ENCODE measurements around the gene AGBL4. TPM values are rescaled to one million over a fixed set of nuclear protein-coding genes. Genes with fewer than 3 reads are reported as not detected.

AGBL4 gene
- total and polyA plus RNA-seq, 9 of the 15 experiments (the other 6 are each of a cell fraction or from before 2014, with no cell fraction given): 0.11 TPM; not detected in 7

- TF ChIP-seq, protein P1, sequence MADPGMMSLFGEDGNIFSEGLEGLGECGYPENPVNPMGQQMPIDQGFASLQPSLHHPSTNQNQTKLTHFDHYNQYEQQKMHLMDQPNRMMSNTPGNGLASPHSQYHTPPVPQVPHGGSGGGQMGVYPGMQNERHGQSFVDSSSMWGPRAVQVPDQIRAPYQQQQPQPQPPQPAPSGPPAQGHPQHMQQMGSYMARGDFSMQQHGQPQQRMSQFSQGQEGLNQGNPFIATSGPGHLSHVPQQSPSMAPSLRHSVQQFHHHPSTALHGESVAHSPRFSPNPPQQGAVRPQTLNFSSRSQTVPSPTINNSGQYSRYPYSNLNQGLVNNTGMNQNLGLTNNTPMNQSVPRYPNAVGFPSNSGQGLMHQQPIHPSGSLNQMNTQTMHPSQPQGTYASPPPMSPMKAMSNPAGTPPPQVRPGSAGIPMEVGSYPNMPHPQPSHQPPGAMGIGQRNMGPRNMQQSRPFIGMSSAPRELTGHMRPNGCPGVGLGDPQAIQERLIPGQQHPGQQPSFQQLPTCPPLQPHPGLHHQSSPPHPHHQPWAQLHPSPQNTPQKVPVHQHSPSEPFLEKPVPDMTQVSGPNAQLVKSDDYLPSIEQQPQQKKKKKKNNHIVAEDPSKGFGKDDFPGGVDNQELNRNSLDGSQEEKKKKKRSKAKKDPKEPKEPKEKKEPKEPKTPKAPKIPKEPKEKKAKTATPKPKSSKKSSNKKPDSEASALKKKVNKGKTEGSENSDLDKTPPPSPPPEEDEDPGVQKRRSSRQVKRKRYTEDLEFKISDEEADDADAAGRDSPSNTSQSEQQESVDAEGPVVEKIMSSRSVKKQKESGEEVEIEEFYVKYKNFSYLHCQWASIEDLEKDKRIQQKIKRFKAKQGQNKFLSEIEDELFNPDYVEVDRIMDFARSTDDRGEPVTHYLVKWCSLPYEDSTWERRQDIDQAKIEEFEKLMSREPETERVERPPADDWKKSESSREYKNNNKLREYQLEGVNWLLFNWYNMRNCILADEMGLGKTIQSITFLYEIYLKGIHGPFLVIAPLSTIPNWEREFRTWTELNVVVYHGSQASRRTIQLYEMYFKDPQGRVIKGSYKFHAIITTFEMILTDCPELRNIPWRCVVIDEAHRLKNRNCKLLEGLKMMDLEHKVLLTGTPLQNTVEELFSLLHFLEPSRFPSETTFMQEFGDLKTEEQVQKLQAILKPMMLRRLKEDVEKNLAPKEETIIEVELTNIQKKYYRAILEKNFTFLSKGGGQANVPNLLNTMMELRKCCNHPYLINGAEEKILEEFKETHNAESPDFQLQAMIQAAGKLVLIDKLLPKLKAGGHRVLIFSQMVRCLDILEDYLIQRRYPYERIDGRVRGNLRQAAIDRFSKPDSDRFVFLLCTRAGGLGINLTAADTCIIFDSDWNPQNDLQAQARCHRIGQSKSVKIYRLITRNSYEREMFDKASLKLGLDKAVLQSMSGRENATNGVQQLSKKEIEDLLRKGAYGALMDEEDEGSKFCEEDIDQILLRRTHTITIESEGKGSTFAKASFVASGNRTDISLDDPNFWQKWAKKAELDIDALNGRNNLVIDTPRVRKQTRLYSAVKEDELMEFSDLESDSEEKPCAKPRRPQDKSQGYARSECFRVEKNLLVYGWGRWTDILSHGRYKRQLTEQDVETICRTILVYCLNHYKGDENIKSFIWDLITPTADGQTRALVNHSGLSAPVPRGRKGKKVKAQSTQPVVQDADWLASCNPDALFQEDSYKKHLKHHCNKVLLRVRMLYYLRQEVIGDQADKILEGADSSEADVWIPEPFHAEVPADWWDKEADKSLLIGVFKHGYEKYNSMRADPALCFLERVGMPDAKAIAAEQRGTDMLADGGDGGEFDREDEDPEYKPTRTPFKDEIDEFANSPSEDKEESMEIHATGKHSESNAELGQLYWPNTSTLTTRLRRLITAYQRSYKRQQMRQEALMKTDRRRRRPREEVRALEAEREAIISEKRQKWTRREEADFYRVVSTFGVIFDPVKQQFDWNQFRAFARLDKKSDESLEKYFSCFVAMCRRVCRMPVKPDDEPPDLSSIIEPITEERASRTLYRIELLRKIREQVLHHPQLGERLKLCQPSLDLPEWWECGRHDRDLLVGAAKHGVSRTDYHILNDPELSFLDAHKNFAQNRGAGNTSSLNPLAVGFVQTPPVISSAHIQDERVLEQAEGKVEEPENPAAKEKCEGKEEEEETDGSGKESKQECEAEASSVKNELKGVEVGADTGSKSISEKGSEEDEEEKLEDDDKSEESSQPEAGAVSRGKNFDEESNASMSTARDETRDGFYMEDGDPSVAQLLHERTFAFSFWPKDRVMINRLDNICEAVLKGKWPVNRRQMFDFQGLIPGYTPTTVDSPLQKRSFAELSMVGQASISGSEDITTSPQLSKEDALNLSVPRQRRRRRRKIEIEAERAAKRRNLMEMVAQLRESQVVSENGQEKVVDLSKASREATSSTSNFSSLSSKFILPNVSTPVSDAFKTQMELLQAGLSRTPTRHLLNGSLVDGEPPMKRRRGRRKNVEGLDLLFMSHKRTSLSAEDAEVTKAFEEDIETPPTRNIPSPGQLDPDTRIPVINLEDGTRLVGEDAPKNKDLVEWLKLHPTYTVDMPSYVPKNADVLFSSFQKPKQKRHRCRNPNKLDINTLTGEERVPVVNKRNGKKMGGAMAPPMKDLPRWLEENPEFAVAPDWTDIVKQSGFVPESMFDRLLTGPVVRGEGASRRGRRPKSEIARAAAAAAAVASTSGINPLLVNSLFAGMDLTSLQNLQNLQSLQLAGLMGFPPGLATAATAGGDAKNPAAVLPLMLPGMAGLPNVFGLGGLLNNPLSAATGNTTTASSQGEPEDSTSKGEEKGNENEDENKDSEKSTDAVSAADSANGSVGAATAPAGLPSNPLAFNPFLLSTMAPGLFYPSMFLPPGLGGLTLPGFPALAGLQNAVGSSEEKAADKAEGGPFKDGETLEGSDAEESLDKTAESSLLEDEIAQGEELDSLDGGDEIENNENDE (IDR thresholded peaks at IDR 0.05; ENCODE audit: low read depth, low read length): no peak
- no peak for TF ChIP-seq VEZF1 (CRISPR knock-in tag; IDR thresholded peaks at IDR 0.05)
These were observed 1246.4 kb downstream of the AGBL4 start (continued) for GRCh38 chr1:48777219-48777895.
